ENCODE measurements around the gene PDXP.

Gene PDXP

GRCh38 chr22:37672206-37672919 lies 13.8 kb downstream of the PDXP start:
- peaks cover 1% of the 10 kb centered on the region for H3K36me3 Mint-ChIP-seq (ENCODE audit: low read depth)
- H3K4me1 Mint-ChIP-seq (ENCODE audit: low read depth) = peaks cover 62% of the 10 kb centered on the region
- H3K27me3 Mint-ChIP-seq = no peaks in the 10 kb centered on the region
- peak overlapping the region; percentile 73 for H3K27ac Mint-ChIP-seq
- H3K9me3 Mint-ChIP-seq = no peaks in the 10 kb centered on the region
- H3K4me3 Mint-ChIP-seq = peak overlapping the region; percentile 26

- Mint-ChIP-seq H3K4me3 (peak overlapping the region; percentile 26), H3K36me3 (ENCODE audit: low read depth) (peaks cover 5% of the 10 kb centered on the region), H3K27me3 (no peaks in the 10 kb centered on the region), H3K4me1 (ENCODE audit: low read depth) (peaks cover 67% of the 10 kb centered on the region), H3K27ac (no peak overlapping the region), H3K9me3 (no peaks in the 10 kb centered on the region)
Measured at GRCh38 chr22:37672920-37673455, 14.5 kb downstream of the PDXP start.

- Mint-ChIP-seq H3K4me1 (ENCODE audit: low read depth) (peaks cover 71% of the 10 kb centered on the region), H3K9me3 (no peaks in the 10 kb centered on the region), H3K27ac (peak overlapping the region; percentile 75), H3K4me3 (peak overlapping the region; percentile 37), H3K36me3 (ENCODE audit: low read depth) (peaks cover 7% of the 10 kb centered on the region), H3K27me3 (no peaks in the 10 kb centered on the region)
Measured at GRCh38 chr22:37674248-37674647, 15.7 kb downstream of the PDXP start.

GRCh38 chr22:37674951-37675929 lies 16.7 kb downstream of the PDXP start, which contains the start of gene LGALS1:
TSS of gene LGALS1 (plus strand) at chr22:37675636. CDS start at chr22:37675703, 67 bp downstream.
- H3K9me3 Mint-ChIP-seq = no peaks in the 10 kb centered on the region
- peaks cover 65% of the 10 kb centered on the region for H3K4me1 Mint-ChIP-seq (ENCODE audit: low read depth)

GRCh38 chr22:37675930-37676735 lies 17.6 kb downstream of the PDXP start:
- Mint-ChIP-seq H3K36me3 (ENCODE audit: low read depth) (peaks cover 7% of the 10 kb centered on the region), H3K9me3 (no peaks in the 10 kb centered on the region), H3K4me3 (peak overlapping the region; percentile 80), H3K27me3 (no peaks in the 10 kb centered on the region), H3K4me1 (ENCODE audit: low read depth) (peaks cover 65% of the 10 kb centered on the region), H3K27ac (peak overlapping the region; percentile 86)

More at GRCh38 chr22:37674951-37675929, 16.7 kb downstream of the PDXP start, which contains the start of gene LGALS1:
- Mint-ChIP-seq H3K4me3 (peak within 1 kb of the TSS; percentile 80), H3K36me3 (ENCODE audit: low read depth) (peaks cover 7% of the 10 kb centered on the region), H3K27ac (peak within 1 kb of the TSS; percentile 86), H3K27me3 (no peaks in the 10 kb centered on the region)

GRCh38 chr22:37676736-37677492 lies 18.4 kb downstream of the PDXP start:
- Mint-ChIP-seq H3K27ac (peak overlapping the region; percentile 86), H3K36me3 (ENCODE audit: low read depth) (peaks cover 7% of the 10 kb centered on the region), H3K4me1 (ENCODE audit: low read depth) (peaks cover 66% of the 10 kb centered on the region), H3K4me3 (peak overlapping the region; percentile 88), H3K9me3 (no peaks in the 10 kb centered on the region), H3K27me3 (no peaks in the 10 kb centered on the region)

- Mint-ChIP-seq H3K9me3 (no peaks in the 10 kb centered on the region), H3K27ac (peak overlapping the region; percentile 86), H3K36me3 (ENCODE audit: low read depth) (peaks cover 7% of the 10 kb centered on the region), H3K27me3 (no peaks in the 10 kb centered on the region), H3K4me3 (peak overlapping the region; percentile 88), H3K4me1 (ENCODE audit: low read depth) (peaks cover 60% of the 10 kb centered on the region)
Measured at GRCh38 chr22:37677493-37677974, 19.0 kb downstream of the PDXP start.

GRCh38 chr22:37678372-37678771 lies 19.8 kb downstream of the PDXP start:
- H3K4me1 Mint-ChIP-seq (ENCODE audit: low read depth) = peaks cover 51% of the 10 kb centered on the region
- H3K27ac Mint-ChIP-seq = peak overlapping the region; percentile 65
- H3K36me3 Mint-ChIP-seq (ENCODE audit: low read depth) = peaks cover 7% of the 10 kb centered on the region

GRCh38 chr22:37679670-37680069 lies 21.1 kb downstream of the PDXP start:
- H3K9me3 Mint-ChIP-seq = no peaks in the 10 kb centered on the region
- no peak overlapping the region for H3K27ac Mint-ChIP-seq
- peaks cover 41% of the 10 kb centered on the region for H3K4me1 Mint-ChIP-seq (ENCODE audit: low read depth)
- H3K36me3 Mint-ChIP-seq (ENCODE audit: low read depth) = peaks cover 7% of the 10 kb centered on the region
- no peak overlapping the region for H3K4me3 Mint-ChIP-seq
- no peaks in the 10 kb centered on the region for H3K27me3 Mint-ChIP-seq

More at GRCh38 chr22:37678372-37678771, 19.8 kb downstream of the PDXP start:
- Mint-ChIP-seq H3K27me3 (no peaks in the 10 kb centered on the region), H3K4me3 (peak overlapping the region; percentile 88), H3K9me3 (no peaks in the 10 kb centered on the region)

GRCh38 chr22:37680191-37680851 lies 21.8 kb downstream of the PDXP start:
- H3K4me1 Mint-ChIP-seq (ENCODE audit: low read depth) = peaks cover 35% of the 10 kb centered on the region
- peaks cover 7% of the 10 kb centered on the region for H3K36me3 Mint-ChIP-seq (ENCODE audit: low read depth)
- no peak overlapping the region for H3K27ac Mint-ChIP-seq
- no peaks in the 10 kb centered on the region for H3K27me3 Mint-ChIP-seq
- no peaks in the 10 kb centered on the region for H3K9me3 Mint-ChIP-seq
- no peak overlapping the region for H3K4me3 Mint-ChIP-seq

- no peak overlapping the region for H3K27ac Mint-ChIP-seq
- H3K9me3 Mint-ChIP-seq = no peaks in the 10 kb centered on the region
- H3K36me3 Mint-ChIP-seq (ENCODE audit: low read depth) = peaks cover 7% of the 10 kb centered on the region
- no peaks in the 10 kb centered on the region for H3K27me3 Mint-ChIP-seq
- H3K4me3 Mint-ChIP-seq = no peak overlapping the region
- H3K4me1 Mint-ChIP-seq (ENCODE audit: low read depth) = peaks cover 30% of the 10 kb centered on the region
Measured at GRCh38 chr22:37681001-37681424, 22.5 kb downstream of the PDXP start.

GRCh38 chr22:37681556-37682049 lies 23.1 kb downstream of the PDXP start:
- Mint-ChIP-seq H3K9me3 (no peaks in the 10 kb centered on the region), H3K36me3 (ENCODE audit: low read depth) (peaks cover 7% of the 10 kb centered on the region), H3K4me3 (no peak overlapping the region), H3K27ac (no peak overlapping the region), H3K4me1 (ENCODE audit: low read depth) (peaks cover 27% of the 10 kb centered on the region), H3K27me3 (no peaks in the 10 kb centered on the region)

All from stimulated activated naive CD8-positive, alpha-beta T cell treated with anti-CD3 and anti-CD28 coated beads, Interleukin-15, Interleukin-2, amounts not matched to agents 100 ng/mL and 50 ng/mL, for 24 hours (primary cell).